Thyroid gland (tissue), 4 donors: ENCODE data around the gene STAG2.

Experiments used
- CTCF ChIP-seq, 6 experiments: fragments of 200-600 bp in 3 of 6; fragments of 450-650 bp in 3 of 6; sonication (generic) in 3 of 6; IDR thresholded peaks; one replicate each; pipeline ENCODE4 v1.5.1; 2016 to 2019; ENCODE audit warnings: antibody characterized with exemption in 6 of 6, mild to moderate bottlenecking in 2 of 6, inconsistent platforms in 1 of 6, moderate library complexity in 1 of 6
- POLR2A ChIP-seq, 2 donors: fragments of 450-650 bp; IDR thresholded peaks; one replicate each; pipeline ENCODE4 v1.6.1; 2017; ENCODE audit warnings: antibody characterized with exemption in 2 of 2, mild to moderate bottlenecking in 2 of 2, moderate library complexity in 1 of 2

- TF ChIP-seq CTCF (IDR thresholded peaks at IDR 0.05), result no peak
- TF ChIP-seq POLR2A (IDR thresholded peaks at IDR 0.05), result no peak
Observed at GRCh38 chrX:123927845-123928244, 33.7 kb upstream of the STAG2 start.
